C4-2B (cell line): Measurements from ENCODE around the gene LTBR.

ENCODE experiments used
- ZFX ChIP-seq: fragments of 450-650 bp; IDR thresholded peaks from 2 replicates; pipeline ENCODE4 v1.6.1; 2017
- TF ChIP-seq, protein P1 (sequence below): fragments of 450-650 bp; conservative IDR thresholded peaks from 2 replicates; pipeline ENCODE4 v1.5.1; 2017; ENCODE audit warnings: mild to moderate bottlenecking

- TF ChIP-seq, protein P1, sequence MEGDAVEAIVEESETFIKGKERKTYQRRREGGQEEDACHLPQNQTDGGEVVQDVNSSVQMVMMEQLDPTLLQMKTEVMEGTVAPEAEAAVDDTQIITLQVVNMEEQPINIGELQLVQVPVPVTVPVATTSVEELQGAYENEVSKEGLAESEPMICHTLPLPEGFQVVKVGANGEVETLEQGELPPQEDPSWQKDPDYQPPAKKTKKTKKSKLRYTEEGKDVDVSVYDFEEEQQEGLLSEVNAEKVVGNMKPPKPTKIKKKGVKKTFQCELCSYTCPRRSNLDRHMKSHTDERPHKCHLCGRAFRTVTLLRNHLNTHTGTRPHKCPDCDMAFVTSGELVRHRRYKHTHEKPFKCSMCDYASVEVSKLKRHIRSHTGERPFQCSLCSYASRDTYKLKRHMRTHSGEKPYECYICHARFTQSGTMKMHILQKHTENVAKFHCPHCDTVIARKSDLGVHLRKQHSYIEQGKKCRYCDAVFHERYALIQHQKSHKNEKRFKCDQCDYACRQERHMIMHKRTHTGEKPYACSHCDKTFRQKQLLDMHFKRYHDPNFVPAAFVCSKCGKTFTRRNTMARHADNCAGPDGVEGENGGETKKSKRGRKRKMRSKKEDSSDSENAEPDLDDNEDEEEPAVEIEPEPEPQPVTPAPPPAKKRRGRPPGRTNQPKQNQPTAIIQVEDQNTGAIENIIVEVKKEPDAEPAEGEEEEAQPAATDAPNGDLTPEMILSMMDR, result no peak
- TF ChIP-seq ZFX, result no peak
Measured at GRCh38 chr12:6355491-6356373, 28.2 kb upstream of the LTBR start.
